Activated CD8-positive, alpha-beta T cell treated with anti-CD3 and anti-CD28 coated beads, Interleukin-2, amount 10 ng/mL, durations not matched to agents 7 days and 5 days (primary cell): ENCODE measurements around the gene FBLN2. TPM values are rescaled to one million over a fixed set of nuclear protein-coding genes. Genes with fewer than 3 reads are reported as not detected.

ENCODE experiments used
- ATAC-seq: fragments of 150-1000 bp; cut with Tn5 transposase; one replicate; pipeline ENCODE4 v1.10.0; 2021; ENCODE audit warnings: moderate library complexity
- CTCF ChIA-PET: fragments of 350-600 bp; sonication (Branson Sonifier 250); formaldehyde crosslinking; loops from one replicate; lab custom pipeline; 2021; ENCODE audit warnings: antibody characterized with exemption; lab: Charles Lee
- POLR2A ChIA-PET: fragments of 350-600 bp; sonication (Branson Sonifier 250); formaldehyde crosslinking; loops from one replicate; lab custom pipeline; 2021; ENCODE audit warnings: antibody characterized with exemption; lab: Charles Lee
- DNase-seq: peaks from one replicate; pipeline ENCODE4 v3.0.0-alpha.2; 2020
- H3K27ac Mint-ChIP-seq: one replicate; pipeline ENCODE4 v1.8.0; 2021; ENCODE audit warnings: mild to moderate bottlenecking, mixed read lengths
- H3K27me3 Mint-ChIP-seq: one replicate; pipeline ENCODE4 v1.8.0; 2021; ENCODE audit warnings: low read depth, mixed read lengths
- H3K36me3 Mint-ChIP-seq: one replicate; pipeline ENCODE4 v1.8.0; 2021; ENCODE audit warnings: low read depth, mixed read lengths
- H3K4me1 Mint-ChIP-seq: one replicate; pipeline ENCODE4 v1.8.0; 2021; ENCODE audit warnings: low read depth, mixed read lengths
- H3K4me3 Mint-ChIP-seq: one replicate; pipeline ENCODE4 v1.8.0; 2021; ENCODE audit warnings: mild to moderate bottlenecking, mixed read lengths
- H3K9me3 Mint-ChIP-seq: one replicate; pipeline ENCODE4 v1.8.0; 2022; ENCODE audit warnings: mixed read lengths; ENCODE audit not compliant: insufficient read depth
- total RNA-seq, 2 experiments: library from RNA; stranded (reverse); gene quantifications; one replicate each; pipeline ENCODE4 v1.2.3, GENCODE V29; 2021

The FBLN2 gene
- total RNA-seq, 2 experiments from 2014 or later: 1.8 to 2.6 TPM

GRCh38 chr3:13638927-13639326, 90.0 kb downstream of the FBLN2 start:
- CTCF ChIA-PET: interaction anchor here (2.8 kb wide), 1 partner anchor 9 kb away, joined by 18 read pairs; no protein-coding TSS in a partner anchor

DNA sequence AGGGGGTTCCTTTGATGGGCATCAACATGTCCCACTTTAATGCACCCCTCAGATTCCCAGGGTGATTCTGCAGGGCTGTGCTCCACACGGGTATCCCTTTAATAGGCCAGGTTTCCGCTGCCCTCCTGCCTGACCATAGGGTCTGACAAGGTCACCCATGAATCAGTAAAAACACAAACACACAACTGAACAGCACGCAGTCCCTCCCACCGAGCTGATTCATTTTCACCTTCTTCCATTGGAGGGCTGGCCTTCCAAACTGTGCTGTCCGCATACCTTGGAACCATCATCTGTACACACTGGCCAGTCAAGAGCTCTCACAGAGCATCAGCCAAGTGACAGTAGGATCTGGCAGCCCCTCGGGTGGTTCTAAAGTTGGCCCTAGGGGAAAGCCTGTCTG, 93.7 kb downstream of the FBLN2 start:
- CTCF ChIA-PET: interaction anchor here (1.0 kb wide), 1 partner anchor 15 kb away, joined by 3 read pairs; no protein-coding TSS in a partner anchor
- Mint-ChIP-seq H3K36me3 (no peaks in the 10 kb centered on the region), H3K9me3 (no peaks in the 10 kb centered on the region), H3K4me3 (no peak overlapping the region), H3K27me3 (peaks cover 24% of the 10 kb centered on the region), H3K4me1 (peaks cover 8% of the 10 kb centered on the region), H3K27ac (no peak overlapping the region)
- no peak for DNase-seq
- ATAC-seq: no peak
- POLR2A ChIA-PET: no interaction called here

More at GRCh38 chr3:13638927-13639326, 90.0 kb downstream of the FBLN2 start:
- DNase-seq (no peak), ATAC-seq (no peak)
- Mint-ChIP-seq H3K36me3 (no peaks in the 10 kb centered on the region), H3K27me3 (peaks cover 2% of the 10 kb centered on the region), H3K4me3 (no peak overlapping the region), H3K9me3 (no peaks in the 10 kb centered on the region), H3K27ac (no peak overlapping the region), H3K4me1 (no peaks in the 10 kb centered on the region)
- POLR2A ChIA-PET: no interaction called here

DNA sequence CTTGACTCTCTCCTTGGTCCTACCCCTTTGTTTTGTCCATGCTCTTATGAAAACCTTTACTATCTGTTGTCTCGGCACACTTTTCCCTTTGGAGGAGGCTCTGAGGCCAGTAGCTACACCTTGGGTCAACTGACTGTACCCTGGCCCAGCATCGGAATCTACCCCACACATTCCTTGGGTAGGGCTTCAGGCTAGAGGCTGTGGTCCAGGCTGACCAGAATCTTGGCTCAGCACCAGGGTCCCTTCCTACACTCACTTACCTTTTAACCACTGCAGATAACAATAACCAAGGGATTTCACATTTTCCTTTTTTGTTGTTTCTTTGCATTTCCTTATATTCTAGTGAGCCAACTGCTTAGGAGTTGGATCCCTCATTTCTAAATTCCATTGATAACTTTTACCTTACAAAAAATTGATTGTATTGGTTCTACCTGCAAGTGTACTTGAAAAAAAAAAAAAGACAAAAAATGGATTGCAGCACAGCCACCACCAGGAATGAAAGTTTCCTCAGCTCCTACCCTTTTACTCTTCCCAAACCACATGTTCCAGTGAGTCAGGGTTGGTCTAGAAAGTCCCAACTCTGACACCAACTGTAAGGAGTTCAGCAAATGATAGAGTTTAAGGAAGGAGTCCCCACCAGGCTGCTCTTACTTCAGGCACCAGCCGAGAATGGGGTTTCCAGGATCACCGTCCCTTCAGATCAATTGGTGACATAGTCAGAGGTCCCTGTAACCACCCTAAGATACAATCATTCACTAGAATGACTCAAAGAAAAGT, 95.6 kb downstream of the FBLN2 start:
- DNase-seq: no peak
- H3K27ac Mint-ChIP-seq: no peak overlapping the region

GRCh38 chr3:13645801-13646637, 97.1 kb downstream of the FBLN2 start:
- H3K4me3 Mint-ChIP-seq: no peak overlapping the region
- POLR2A ChIA-PET: no interaction called here

More for the DNA sequence above, 95.6 kb downstream of the FBLN2 start:
- Mint-ChIP-seq H3K9me3 (no peaks in the 10 kb centered on the region), H3K4me1 (peaks cover 17% of the 10 kb centered on the region), H3K27me3 (peaks cover 28% of the 10 kb centered on the region), H3K36me3 (no peaks in the 10 kb centered on the region), H3K4me3 (no peak overlapping the region)
- ChIA-PET POLR2A (no interaction called here), CTCF (interaction anchor here (1.0 to 15.5 kb wide), 4 partner anchors 8 to 145 kb away, joined by 3 to 374 read pairs (median 6); no protein-coding TSS in a partner anchor)
- ATAC-seq: no peak

DNA sequence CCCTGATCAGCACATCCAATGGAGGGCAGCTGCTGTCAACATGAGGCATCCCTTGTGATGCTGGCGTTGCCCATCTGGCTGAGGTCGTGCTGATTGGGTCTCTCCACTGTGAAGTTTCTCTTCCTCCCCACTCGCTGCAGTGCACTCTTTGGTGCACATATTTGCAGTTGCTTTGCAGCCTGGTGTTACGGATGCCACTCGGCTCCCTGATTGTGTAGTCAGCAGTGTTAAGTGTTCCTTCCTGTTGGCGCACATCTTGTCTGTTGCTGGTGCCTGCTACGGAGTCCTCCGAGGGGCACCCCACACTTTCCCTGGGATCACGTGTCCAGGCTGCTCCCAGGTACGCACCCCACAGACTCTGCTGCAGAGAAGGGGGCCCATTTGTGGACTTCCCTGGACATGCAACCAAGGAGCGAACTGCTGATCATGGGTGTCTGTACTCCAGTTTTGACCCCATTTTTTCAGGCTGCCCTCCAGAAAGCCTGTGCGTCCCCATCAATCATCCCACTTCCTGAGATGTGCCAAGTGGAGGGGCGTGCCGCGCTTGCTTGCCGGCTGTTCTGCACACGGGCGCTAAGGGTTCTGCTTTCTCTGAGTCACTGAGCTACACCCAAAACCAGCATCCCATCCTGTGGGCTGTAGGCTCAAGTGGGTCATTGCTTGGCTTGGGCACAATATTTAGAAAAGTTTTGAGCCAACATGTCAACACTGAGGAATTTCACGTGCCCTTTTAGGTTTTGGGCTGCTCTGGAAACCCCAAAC, 98.6 kb downstream of the FBLN2 start:
- DNase-seq (peak; percentile 55), ATAC-seq (peak; percentile 28)
- no peaks in the 10 kb centered on the region for H3K36me3 Mint-ChIP-seq
- no peak overlapping the region for H3K27ac Mint-ChIP-seq
- peaks cover 28% of the 10 kb centered on the region for H3K4me1 Mint-ChIP-seq
- H3K9me3 Mint-ChIP-seq: no peaks in the 10 kb centered on the region
- no peak overlapping the region for H3K4me3 Mint-ChIP-seq
- ChIA-PET CTCF (interaction anchor here (0.6 to 15.5 kb wide), 43 partner anchors 8 to 556 kb away, joined by 3 to 387 read pairs (median 4); partner anchors contain the start of genes HDAC11 and WNT7A), POLR2A (interaction anchor here (1.2 kb wide), 1 partner anchor 151 kb away, joined by 4 read pairs; no protein-coding TSS in a partner anchor)
- H3K27me3 Mint-ChIP-seq: peaks cover 37% of the 10 kb centered on the region

More at GRCh38 chr3:13645801-13646637, 97.1 kb downstream of the FBLN2 start:
- H3K4me1 Mint-ChIP-seq: peaks cover 23% of the 10 kb centered on the region
- H3K9me3 Mint-ChIP-seq: no peaks in the 10 kb centered on the region
- no peak overlapping the region for H3K27ac Mint-ChIP-seq
- peaks cover 34% of the 10 kb centered on the region for H3K27me3 Mint-ChIP-seq
- no peaks in the 10 kb centered on the region for H3K36me3 Mint-ChIP-seq
- DNase-seq: no peak
- ATAC-seq: no peak
- CTCF ChIA-PET: interaction anchor here (0.6 to 15.5 kb wide), 9 partner anchors 7 to 234 kb away, joined by 3 to 374 read pairs (median 5); partner anchors contain the start of gene WNT7A

- DNase-seq (peak; percentile 81), ATAC-seq (peak; percentile 59)
- Mint-ChIP-seq H3K4me1 (peaks cover 32% of the 10 kb centered on the region), H3K4me3 (no peak overlapping the region), H3K9me3 (no peaks in the 10 kb centered on the region), H3K27me3 (peaks cover 35% of the 10 kb centered on the region), H3K27ac (no peak overlapping the region), H3K36me3 (no peaks in the 10 kb centered on the region)
- ChIA-PET POLR2A (interaction anchor here (1.2 kb wide), 1 partner anchor 152 kb away, joined by 4 read pairs; no protein-coding TSS in a partner anchor), CTCF (interaction anchor here (0.8 to 15.5 kb wide), 44 partner anchors 8 to 557 kb away, joined by 3 to 387 read pairs (median 4); partner anchors contain the start of genes HDAC11 and WNT7A)
These were observed 99.4 kb downstream of the FBLN2 start for GRCh38 chr3:13648060-13649001.

DNA sequence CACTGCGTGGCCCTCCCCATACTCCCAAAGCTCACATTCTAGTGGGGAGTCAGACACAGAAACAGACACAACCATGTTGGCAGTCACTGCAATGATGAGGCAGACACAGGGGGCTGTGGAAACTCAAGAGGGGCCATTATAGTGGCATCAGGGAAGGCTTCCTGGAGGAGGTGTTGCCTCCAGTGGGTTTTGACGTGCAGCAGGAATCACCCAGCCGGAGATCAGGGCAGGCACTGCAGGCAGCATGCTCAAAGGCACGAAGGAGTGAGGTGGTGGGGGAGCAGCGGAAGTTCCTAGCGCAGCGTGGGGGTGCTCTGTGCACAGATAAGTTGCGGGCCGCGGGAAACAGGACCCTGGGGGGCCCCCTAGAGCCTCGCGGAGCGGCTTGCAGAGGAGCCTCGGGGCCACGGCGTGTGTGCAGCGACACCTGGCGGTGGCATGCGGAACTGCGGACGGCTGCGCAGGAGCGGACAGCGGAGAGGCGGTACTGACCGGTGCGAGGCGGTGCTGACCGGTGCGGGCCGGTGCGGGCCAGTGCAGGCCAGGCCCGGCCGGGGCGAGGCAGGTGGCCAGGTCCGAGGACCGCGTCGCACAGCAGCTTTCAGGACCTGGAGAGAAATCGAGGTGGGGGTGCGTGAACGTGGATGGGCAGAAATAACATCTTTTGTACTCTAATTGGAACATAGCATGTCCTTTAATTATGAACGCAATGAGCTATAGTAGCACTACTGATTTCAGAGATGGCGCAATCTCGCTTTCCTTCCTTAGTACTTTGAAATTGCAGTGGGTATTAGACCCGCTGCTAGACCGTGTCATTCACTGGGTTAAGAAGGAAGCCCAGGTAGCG, 101.5 kb downstream of the FBLN2 start:
- no peaks in the 10 kb centered on the region for H3K36me3 Mint-ChIP-seq
- no peak overlapping the region for H3K4me3 Mint-ChIP-seq
- ATAC-seq (peak; percentile 75), DNase-seq (peak; percentile 88)
- peaks cover 47% of the 10 kb centered on the region for H3K4me1 Mint-ChIP-seq
- POLR2A ChIA-PET: interaction anchor here (0.8 kb wide), 1 partner anchor 28 kb away, joined by 3 read pairs; no protein-coding TSS in a partner anchor
- H3K27ac Mint-ChIP-seq: peak overlapping the region; percentile 46
- CTCF ChIA-PET: interaction anchor here (0.6 to 15.5 kb wide), 15 partner anchors 10 to 559 kb away, joined by 3 to 387 read pairs (median 4); partner anchors contain the start of gene WNT7A
- H3K9me3 Mint-ChIP-seq: no peaks in the 10 kb centered on the region
- H3K27me3 Mint-ChIP-seq: peaks cover 29% of the 10 kb centered on the region

- CTCF ChIA-PET: interaction anchor here (0.6 to 15.5 kb wide), 11 partner anchors 10 to 559 kb away, joined by 3 to 387 read pairs (median 4); partner anchors contain the start of gene WNT7A
These were observed 102.1 kb downstream of the FBLN2 start for GRCh38 chr3:13651057-13651400.

GRCh38 chr3:13651775-13652428, 103.0 kb downstream of the FBLN2 start:
- no peaks in the 10 kb centered on the region for H3K36me3 Mint-ChIP-seq
- no peak for DNase-seq
- ChIA-PET POLR2A (interaction anchor here (0.6 kb wide), 1 partner anchor 172 kb away, joined by 3 read pairs; the partner anchor contains the start of gene HDAC11), CTCF (interaction anchor here (0.6 to 15.5 kb wide), 9 partner anchors 9 to 306 kb away, joined by 3 to 387 read pairs (median 5); partner anchors contain the start of genes HDAC11 and WNT7A)
- peak overlapping the region; percentile 35 for H3K27ac Mint-ChIP-seq
- H3K9me3 Mint-ChIP-seq: no peaks in the 10 kb centered on the region
- peaks cover 52% of the 10 kb centered on the region for H3K4me1 Mint-ChIP-seq
- H3K27me3 Mint-ChIP-seq: peaks cover 33% of the 10 kb centered on the region
- ATAC-seq: no peak
- H3K4me3 Mint-ChIP-seq: no peak overlapping the region

More at GRCh38 chr3:13651057-13651400, 102.1 kb downstream of the FBLN2 start:
- no peak for ATAC-seq
- H3K27ac Mint-ChIP-seq: no peak overlapping the region
- H3K9me3 Mint-ChIP-seq: no peaks in the 10 kb centered on the region
- no peaks in the 10 kb centered on the region for H3K36me3 Mint-ChIP-seq
- no peak overlapping the region for H3K4me3 Mint-ChIP-seq
- H3K4me1 Mint-ChIP-seq: peaks cover 53% of the 10 kb centered on the region
- POLR2A ChIA-PET: no interaction called here
- H3K27me3 Mint-ChIP-seq: peaks cover 30% of the 10 kb centered on the region
- no peak for DNase-seq
